ENCODE measurements around the gene ZNF616.

DNA sequence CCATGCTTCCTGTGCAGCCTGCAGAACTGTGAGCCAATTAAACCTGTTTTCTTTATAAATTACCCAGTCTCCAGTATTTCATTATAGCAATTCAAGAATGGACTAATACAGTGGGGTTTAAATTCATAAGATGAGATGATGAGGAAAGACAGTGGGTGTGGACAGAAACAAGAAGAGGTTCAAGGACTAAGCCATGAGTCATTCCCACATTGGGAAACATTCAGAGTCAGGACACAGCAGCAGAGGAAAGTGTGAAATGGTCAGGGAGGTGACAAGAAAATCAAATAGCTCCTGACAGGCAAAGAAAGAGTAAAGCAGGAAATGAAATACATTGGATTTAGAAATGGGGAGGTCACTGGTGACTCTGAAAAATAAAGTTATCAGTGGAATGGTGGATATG lies 53.3 kb downstream of the ZNF616 start:
- TF ChIP-seq FOSL2 (IDR thresholded peaks at IDR 0.05; ENCODE audit: borderline replicate concordance, low read depth): no peak
- no peak for TF ChIP-seq RCOR1 (IDR thresholded peaks at IDR 0.05; ENCODE audit: low read length)
- no peak for TF ChIP-seq CTCF (IDR thresholded peaks at IDR 0.05)
- no peak for TF ChIP-seq MAX (IDR thresholded peaks at IDR 0.05; ENCODE audit: low read depth)
- TF ChIP-seq, protein P1, sequence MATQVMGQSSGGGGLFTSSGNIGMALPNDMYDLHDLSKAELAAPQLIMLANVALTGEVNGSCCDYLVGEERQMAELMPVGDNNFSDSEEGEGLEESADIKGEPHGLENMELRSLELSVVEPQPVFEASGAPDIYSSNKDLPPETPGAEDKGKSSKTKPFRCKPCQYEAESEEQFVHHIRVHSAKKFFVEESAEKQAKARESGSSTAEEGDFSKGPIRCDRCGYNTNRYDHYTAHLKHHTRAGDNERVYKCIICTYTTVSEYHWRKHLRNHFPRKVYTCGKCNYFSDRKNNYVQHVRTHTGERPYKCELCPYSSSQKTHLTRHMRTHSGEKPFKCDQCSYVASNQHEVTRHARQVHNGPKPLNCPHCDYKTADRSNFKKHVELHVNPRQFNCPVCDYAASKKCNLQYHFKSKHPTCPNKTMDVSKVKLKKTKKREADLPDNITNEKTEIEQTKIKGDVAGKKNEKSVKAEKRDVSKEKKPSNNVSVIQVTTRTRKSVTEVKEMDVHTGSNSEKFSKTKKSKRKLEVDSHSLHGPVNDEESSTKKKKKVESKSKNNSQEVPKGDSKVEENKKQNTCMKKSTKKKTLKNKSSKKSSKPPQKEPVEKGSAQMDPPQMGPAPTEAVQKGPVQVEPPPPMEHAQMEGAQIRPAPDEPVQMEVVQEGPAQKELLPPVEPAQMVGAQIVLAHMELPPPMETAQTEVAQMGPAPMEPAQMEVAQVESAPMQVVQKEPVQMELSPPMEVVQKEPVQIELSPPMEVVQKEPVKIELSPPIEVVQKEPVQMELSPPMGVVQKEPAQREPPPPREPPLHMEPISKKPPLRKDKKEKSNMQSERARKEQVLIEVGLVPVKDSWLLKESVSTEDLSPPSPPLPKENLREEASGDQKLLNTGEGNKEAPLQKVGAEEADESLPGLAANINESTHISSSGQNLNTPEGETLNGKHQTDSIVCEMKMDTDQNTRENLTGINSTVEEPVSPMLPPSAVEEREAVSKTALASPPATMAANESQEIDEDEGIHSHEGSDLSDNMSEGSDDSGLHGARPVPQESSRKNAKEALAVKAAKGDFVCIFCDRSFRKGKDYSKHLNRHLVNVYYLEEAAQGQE (IDR thresholded peaks at IDR 0.05; ENCODE audit: low read depth, low read length): no peak
- no peak for TF ChIP-seq TAF1 (IDR thresholded peaks at IDR 0.05; ENCODE audit: borderline replicate concordance, low read depth, low read length)
- TF ChIP-seq TCF12 (IDR thresholded peaks at IDR 0.05): no peak
- no peak for TF ChIP-seq EZH2phosphoT487 (IDR thresholded peaks at IDR 0.05; ENCODE audit: borderline replicate concordance, low read depth)
- no peak for TF ChIP-seq ELF1 (IDR thresholded peaks at IDR 0.05)
- TF ChIP-seq POLR2AphosphoS5 (IDR thresholded peaks at IDR 0.05; ENCODE audit: low read depth, low read length): no peak
- no peak for TF ChIP-seq JUND (IDR thresholded peaks at IDR 0.05)
- no peak for TF ChIP-seq TEAD4 (IDR thresholded peaks at IDR 0.05; ENCODE audit: borderline replicate concordance, insufficient read depth)

All from SK-N-SH (cell line).